Measurements from ENCODE around the gene IDH3B.

IDH3B gene

DNA sequence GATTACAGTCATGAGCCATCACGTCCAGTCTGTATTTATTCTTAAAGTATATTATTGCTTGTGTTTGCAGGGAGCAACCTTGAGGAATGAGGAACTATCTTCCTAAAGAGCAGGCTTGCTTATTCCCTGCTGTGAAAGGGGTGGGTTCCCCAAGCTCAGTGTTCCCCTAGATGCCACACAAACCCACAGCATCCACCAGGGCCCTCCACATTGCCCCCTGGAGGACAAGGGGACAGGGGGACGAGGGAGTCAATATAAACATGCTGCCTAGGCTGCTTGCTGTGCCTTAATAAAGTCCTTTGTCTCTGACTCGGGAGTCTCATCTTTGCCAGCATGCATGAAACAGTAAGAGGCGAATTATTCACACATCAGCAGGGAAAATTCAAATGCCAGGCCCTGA is 8.0 kb upstream of the IDH3B start:
- DNase-seq (ENCODE audit: extremely low read depth, low read depth): no peak
- TF ChIP-seq, protein P1, sequence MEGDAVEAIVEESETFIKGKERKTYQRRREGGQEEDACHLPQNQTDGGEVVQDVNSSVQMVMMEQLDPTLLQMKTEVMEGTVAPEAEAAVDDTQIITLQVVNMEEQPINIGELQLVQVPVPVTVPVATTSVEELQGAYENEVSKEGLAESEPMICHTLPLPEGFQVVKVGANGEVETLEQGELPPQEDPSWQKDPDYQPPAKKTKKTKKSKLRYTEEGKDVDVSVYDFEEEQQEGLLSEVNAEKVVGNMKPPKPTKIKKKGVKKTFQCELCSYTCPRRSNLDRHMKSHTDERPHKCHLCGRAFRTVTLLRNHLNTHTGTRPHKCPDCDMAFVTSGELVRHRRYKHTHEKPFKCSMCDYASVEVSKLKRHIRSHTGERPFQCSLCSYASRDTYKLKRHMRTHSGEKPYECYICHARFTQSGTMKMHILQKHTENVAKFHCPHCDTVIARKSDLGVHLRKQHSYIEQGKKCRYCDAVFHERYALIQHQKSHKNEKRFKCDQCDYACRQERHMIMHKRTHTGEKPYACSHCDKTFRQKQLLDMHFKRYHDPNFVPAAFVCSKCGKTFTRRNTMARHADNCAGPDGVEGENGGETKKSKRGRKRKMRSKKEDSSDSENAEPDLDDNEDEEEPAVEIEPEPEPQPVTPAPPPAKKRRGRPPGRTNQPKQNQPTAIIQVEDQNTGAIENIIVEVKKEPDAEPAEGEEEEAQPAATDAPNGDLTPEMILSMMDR (IDR thresholded peaks at IDR 0.05; ENCODE audit: low read depth, low read length): no peak

DNA sequence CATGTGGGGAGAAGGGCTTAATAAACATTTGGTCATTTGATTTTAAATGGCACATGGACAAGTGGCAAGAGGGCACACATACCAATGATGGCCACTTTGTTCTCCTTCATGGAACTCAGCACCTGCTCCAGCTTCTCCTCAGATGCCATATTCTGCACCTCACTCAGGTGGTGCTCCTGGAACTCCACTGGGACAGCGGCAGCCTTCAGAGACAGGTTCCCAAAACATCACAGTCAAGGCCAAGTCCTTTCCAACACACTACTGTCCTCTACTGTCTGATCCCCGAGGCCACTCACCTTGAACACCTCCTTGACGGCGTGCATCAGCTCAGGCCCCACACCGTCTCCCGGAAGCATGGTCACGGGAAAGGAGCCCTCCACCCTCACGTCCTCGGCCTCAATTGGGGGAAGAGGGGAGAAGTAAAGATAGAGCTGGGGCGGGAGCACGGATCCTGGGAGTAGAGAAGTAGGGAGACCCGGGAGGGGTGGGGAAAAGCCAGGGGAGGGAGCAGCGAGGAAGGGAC is 591 bp downstream of the IDH3B start:
- TF ChIP-seq, protein P1 (IDR thresholded peaks at IDR 0.05; ENCODE audit: low read depth, low read length): no peak
- DNase-seq (ENCODE audit: extremely low read depth, low read depth): no peak

DNA sequence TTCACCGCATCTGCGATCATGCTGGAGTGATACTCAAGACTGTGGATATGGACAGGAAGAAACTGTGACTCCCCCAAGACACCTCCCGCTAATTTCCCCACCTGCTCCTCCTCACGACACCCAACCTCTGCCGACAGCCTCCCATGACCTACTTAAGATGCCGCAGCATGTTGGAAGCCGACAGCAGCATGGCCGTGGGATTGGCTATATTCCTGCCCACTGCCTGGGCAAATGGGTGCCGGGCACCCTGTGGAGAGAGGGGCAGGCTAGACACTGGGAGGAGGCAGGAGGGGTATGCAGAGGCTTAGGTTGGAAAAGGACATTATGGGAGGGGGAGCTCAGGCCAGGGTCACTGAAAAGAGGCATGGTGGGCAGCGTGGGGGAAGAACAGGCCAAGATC is 4.5 kb downstream of the IDH3B start:
- no peak for DNase-seq (ENCODE audit: extremely low read depth, low read depth)
- TF ChIP-seq, protein P1 (IDR thresholded peaks at IDR 0.05; ENCODE audit: low read depth, low read length): no peak

DNA sequence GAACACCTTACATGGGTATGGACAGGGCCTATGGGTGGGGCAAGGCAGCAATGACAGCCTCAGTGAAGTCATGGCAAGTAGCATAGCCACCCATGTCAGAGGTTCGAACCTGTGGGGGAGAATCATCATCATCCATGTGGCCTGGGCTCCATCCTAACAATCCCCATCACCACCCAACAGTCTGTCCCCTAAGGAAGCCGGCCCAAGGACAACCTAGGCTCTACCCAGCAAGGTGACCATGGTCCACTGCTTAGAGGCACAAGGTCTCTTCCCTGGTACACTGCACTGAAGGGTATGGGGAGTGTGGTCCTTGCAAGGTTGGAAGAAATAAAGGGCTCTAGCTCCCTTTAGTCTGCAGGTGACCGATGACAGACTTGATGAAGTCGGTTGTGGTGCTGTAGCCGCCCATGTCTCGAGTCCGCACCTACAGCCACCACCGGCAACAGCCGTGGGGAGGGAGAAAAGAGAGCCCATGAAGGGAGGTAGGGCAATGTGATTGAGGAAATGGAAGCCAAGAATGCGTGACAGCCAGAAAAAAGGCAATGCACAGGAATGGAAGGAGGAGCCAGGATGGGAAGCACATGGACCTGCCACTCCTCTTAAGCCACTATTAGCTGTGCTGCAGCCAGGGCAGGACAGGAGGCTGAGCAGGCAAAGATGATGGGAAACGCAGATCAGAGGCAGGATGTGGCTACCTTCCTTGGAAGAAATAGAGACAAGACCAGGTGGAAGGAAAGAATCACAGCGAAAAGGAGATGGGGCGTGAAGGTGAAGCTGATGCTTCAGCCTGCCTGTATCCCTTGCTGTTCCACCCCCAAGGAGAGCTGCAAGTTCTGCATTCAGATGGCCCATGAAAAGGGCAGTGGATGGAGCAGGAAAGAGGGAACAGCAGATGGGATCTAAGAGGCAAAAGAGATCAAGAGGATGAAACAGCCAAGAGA is 5.3 kb downstream of the IDH3B start:
- TF ChIP-seq, protein P1 (IDR thresholded peaks at IDR 0.05; ENCODE audit: low read depth, low read length): no peak
- DNase-seq (ENCODE audit: extremely low read depth, low read depth): no peak

DNA sequence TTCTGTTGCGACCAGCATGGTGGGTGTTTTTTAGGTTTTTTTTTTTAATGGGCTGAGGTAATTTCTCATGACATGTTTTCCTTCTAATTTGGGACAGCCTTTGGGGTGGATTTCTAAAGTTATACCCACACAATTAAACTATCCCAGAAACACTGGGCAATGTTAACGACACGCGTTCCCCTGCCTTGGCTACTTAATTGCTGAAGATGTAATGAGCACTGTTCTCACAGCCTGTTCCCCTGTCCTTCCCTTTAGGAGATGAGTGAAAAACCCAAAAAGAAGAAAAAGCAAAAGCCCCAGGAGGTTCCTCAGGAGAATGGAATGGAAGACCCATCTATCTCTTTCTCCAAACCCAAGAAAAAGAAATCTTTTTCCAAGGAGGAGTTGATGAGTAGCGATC is 6.3 kb downstream of the IDH3B start:
- no peak for DNase-seq (ENCODE audit: extremely low read depth, low read depth)
- TF ChIP-seq, protein P1 (IDR thresholded peaks at IDR 0.05; ENCODE audit: low read depth, low read length): no peak

DNA sequence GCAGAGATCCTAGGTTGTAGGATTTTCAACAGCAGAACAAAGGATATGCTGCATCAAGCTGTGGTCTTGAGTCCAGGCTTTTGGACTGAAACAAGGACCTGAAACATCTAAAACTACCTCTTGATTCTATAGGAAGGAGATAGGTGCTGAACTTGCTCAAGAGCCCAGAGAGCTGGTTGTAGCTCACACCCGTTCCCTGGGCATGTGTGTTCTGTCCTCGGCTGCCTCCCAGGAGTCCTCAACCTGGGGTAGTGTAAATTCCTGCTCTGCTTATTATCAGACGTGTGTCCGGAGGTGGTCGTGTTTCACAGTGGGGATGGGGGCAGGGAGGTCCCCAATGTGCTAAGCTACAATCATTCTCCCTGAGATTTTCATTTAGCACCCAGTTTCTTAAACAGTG is 6.8 kb downstream of the IDH3B start:
- no peak for DNase-seq (ENCODE audit: extremely low read depth, low read depth)

More for the DNA sequence above, 6.8 kb downstream of the IDH3B start:
- TF ChIP-seq, protein P1 (IDR thresholded peaks at IDR 0.05; ENCODE audit: low read depth, low read length): no peak
